HG03378 (cell line): ENCODE results near the gene MRPS9.

Experiments
- ATAC-seq: cut with Tn5 transposase; IDR thresholded peaks from one replicate; pipeline ENCODE4 v1.9.1; 2021; ENCODE audit warnings: mild to moderate bottlenecking, moderate library complexity; ENCODE audit not compliant: unreplicated experiment

The MRPS9 gene

DNA sequence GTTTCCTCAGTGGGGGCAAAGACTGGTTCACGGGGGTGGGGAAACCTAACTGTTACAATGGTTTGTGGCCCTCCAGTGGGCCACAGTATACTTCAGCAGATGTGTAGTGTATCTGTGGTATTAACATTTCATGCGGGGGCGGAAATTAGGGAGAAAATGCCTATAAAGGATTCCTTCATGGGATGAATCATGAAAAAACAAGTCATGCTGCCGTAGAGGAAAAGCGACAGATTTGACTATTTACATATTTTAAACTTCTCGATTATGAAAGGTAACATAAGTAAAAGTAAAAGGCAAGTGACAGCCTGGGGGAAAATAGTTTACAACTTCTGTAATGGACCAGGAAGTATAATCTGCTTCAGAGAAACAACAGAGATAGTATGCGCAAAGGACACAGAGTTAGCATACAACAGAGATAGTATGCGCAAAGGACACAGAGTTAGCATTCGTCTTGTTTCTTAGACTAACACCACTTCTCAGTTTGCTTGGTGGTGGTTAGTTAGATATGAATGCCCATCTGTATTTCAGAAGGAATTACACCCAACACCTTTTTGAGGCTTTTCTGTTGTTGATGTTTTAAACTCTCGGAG, 41.1 kb downstream of the MRPS9 start:
- ATAC-seq, result no peak

DNA sequence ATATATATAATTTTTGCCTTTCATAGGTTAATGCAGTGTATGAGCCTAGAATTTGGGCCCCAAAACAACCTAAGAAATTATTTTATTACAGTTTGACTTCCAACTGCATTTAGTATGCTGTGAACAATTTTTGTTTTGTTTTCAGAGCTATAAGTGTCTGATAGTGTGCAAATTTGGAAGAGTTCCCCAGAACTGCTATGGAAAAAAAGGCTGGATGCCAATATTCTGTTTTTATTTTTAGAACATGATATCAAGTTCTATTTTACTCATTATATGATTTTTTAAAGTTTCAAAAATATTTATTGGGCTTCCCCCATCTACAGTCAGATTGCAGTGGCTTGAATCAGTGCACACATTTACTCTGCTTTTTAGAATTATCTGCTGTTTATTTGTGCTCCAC, 42.6 kb downstream of the MRPS9 start:
- ATAC-seq, result no peak

DNA sequence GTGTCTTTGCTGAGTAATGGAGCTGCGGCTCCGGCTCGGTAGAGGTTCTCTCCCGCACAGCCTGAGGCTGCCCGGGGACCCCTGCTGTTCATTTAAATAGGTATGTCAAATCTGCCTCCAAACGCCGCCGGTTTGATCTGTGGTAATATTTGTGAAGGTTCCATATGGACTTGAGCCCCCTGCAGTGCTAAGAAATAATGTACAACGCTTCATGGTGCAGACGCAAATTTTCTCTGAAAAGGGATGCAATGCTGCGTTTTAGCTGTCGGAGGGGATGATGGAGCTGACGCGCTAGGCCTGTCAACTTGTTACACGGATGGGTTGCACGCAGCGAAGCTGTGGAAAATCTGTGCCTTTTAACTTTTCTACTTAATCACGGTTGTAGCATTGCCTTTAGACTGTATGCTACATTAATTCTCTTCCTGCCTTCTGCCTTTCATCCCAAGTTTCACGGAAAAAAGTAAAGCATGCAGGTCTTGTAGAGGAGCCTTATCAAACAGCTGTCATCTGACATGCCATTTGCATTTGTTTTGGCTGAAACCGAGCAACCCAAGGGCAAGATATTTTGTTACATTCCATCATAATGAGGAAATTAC, 43.2 kb downstream of the MRPS9 start:
- ATAC-seq, result no peak

DNA sequence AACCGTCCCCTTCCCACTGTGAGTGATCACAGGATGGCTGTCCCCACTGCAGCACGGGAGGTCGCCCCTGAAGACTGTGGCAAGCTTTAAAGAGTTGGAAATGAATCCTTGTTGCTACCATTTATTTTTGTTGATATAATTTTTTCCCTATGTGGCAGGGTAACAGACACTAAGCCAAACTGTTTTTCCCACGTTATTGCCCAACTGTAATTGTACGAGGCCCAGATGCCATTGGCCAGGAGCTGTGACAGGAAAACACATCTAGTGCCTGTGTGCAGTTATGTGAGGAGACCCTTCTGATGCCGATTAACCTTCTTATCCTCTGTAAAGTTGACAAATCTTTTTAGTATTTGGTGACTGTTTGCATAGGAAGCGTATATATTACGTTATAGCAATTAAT, 44.2 kb downstream of the MRPS9 start:
- ATAC-seq, result no peak

DNA sequence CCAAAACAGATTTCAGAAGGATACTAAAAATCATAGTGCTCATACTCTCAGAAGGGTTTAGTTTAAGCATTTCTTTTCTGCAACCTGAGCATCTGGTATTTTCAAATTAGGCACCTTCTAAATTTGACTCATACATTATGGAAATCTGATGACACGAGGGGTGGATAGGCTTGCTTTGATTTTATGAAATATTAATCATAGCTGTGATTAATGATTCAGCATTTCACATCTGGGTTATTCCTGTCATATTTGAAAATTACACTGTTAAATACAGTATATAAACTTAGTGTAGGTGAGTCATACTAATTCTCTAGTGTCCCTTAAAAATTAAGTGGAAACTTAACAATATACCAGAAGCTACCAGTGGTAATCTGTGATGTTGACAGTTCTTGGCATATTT, 47.7 kb downstream of the MRPS9 start:
- no peak for ATAC-seq

DNA sequence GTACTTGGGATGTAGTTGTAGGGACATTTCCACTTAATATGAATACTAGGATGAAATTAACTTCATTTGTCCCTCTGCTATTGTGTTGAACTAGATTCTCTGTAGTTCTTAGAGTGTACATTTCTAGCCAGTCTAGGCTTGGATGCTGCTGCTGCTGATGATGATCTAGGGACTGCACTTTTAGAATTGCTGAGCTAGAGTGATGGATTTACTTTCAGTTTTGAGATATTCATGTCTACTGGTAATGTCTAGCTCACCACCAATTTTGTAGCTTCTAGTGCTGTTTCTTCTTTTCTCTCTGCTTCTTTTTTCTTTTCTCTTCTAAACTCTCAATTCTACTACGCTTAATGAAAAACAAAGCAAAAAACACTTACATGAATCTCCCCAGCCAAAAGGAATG, 49.4 kb downstream of the MRPS9 start:
- ATAC-seq, result peak; percentile 69

DNA sequence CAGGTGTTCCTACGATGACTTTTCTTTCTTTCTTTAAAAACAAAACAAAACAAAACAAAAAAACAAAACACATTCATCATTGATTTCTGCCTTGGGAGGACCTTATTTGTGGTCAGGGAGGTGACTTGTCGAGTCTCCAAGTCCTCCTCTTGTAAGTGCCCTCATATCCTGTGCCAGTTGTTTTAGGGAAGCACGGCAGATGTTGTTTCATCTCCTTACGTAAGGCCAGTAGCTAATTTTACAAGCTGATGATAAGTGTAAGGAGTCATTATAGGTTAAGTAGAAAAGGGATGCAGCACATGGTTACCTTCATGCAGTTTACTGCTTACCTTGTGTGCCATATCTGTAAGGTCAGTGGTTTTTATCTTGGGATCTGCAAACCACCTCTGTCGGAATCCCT, 52.2 kb downstream of the MRPS9 start:
- no peak for ATAC-seq

DNA sequence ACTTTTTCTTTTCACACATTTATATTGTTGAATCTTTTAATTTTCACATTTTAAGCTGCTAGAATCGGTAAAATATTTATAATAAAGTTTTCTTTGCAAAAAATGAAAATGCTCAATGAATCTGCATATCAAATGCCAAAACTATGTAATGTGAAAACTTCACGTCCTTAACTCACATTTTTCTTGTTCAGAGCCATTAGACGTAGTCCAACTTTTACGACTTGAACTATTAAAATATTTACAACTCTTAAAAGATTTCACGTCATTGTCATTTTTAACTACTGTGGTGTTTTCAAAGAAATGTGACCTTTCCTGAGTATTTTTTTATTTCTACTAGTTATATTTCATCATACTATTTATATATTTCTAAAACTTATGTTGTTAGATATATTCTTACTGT, 54.9 kb downstream of the MRPS9 start:
- no peak for ATAC-seq

DNA sequence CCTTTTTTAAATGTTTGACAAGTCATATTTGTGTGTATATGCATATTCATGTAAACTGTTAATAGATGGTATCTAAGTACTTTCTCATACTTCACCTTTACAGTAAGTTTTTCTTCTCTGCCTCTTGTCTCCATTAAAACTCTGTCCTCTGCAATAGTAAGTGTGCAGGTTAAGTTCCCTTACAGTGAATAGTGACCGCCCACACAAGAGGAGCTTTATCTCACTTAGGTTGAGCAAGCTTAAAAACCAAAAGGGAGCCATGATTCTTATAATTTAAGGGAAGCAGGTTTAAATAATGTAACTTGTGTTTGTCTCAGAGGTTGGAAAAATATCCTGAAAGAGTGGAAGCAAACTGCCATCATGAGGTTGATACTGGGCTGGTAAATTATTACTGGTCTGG, 61.3 kb downstream of the MRPS9 start:
- no peak for ATAC-seq

DNA sequence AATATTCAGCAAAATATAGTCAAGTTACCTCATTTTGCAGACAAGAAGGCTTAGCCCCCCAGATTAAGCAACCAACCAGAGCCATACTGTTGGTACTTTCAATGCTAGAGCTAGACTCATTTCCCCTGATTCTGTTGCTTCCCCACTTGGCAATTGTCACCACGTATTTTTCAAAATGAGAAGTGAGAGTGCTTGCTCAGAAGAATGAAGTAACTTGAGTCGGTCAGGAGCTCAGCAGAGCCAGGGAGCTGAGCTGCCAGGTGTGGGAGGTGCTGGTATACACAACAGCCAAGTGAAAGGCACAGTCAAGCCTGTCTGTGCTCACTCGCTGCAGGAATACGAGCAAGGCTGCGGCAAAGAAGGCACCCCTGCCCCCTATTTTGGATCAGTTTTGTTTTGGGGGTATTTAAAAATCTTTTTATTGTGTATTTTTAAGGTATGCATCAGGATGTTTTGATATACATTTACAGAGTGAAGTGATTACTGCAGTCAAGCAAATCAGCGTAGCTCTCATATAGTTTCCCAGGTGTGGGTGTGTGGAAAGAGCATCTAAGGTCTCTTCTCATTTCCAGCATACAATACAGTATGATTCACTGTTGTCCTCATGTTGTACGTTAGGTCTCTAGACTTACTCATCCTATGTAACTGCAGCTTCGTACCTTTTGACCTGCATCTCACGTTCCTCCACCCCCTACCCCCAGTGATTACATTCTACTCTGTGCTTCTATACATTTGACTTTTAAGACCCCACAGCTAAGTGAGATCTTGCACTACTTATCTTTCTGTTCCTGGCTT, 62.4 kb downstream of the MRPS9 start:
- peak; percentile 85 for ATAC-seq

DNA sequence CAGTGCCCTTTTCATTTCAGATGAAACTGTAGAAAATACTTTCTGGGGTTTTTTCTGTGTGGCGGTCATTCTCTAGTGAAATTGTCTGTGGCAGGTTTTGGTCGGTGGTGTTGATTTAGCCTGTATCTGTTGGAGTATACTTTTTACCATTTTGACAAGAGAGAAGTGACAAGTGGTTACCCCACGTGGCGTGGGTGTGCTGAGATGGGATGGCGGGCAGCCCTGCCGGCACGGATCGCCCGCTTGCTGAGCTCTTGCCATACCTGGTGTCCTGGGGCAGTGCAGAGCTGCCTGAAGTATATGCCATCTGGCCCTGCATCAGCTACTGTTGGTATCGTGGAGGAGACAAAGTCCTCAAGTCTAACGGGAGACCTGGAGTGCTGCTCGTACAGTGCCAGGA, 64.1 kb downstream of the MRPS9 start:
- ATAC-seq, result no peak

DNA sequence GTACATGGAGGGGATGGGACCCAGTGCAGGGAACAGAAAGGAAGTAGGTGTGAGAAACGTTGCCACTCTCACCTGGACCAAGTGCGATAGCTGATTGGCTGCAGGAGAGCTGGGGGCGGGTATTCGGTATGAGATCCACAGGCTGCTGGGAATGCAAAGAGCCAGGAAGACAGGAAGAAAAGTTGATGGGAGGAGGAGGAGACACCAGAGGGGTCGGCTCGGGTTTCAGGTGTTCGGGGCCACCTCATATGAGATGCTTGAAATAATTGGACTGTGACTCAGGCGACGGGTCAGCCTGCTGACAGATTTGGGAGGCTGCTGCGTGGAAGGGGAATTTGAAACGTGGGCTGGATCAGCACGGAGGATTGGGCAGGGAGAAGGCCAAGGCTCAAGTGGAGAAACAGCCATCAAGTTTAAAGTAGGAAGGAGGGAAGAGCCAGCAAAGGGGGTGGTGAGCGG, 65.1 kb downstream of the MRPS9 start:
- ATAC-seq, result no peak

DNA sequence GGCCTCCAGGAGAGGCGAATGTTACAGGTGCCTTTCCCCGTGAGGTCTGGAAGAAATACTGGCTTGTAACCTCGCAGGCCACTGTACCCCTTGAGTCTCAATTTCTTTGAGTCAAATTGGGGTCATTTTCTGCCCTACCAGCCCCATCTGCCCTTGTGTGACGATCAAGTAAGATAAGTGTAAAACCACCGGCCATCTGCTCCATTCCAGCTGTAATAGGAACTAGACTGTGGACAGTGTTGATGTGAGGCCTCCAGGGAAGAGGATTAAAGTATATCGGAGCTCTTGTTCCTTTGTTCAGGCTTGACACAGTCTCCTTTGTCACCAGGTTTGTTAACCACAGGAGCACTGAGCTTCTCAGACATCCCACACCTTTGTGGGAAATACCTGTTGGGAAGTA, 65.6 kb downstream of the MRPS9 start:
- ATAC-seq, result no peak

DNA sequence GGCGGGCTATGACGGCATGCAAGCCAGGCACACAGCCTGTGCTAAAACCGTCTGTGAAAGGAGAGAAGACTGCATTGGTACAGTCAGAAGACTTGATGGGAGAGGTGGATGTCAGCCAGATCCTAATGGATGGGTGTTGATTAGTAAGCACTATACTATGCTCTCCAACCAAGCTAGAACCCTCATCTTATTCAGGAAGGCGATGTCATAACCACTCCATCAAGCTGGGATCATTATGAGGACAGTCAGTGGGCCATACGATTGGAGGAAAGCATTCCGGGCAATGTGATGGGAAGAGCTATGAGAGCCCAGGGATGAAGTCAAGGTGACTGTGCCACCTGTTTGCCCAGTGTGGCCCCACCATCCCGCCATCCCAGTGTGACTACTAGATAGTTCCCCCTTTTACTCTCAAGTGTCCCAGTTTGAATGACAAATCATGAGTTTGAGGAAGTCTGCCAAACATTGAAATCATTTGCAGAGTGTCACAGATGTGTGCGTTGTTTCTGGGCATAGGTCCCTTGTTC, 66.4 kb downstream of the MRPS9 start:
- no peak for ATAC-seq

DNA sequence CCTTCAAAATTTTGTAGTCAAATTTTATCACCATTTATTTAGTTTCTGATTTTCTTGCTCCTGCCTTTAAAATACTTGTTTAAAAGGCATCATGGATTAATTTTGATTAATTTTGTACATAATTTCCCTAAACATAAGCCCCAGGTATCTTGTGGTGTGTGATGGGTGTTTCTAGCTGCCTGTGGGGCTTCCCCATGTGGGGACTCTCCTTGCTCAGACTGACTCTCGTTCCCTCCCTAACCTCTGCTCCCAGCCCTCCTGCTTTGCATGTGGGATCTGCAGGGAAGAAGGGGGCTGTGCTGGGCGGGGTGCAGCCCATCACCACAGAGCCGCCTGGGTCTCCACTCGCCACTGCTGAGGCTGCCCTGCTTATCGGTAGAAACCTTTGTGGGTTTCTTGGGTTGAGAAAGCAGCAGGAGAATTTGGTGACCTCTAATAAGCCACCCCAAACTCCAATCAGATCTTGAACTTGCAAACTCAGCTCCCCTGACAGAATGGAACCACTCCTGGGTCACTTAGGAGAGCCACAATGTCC, 72.5 kb downstream of the MRPS9 start:
- ATAC-seq, result no peak

DNA sequence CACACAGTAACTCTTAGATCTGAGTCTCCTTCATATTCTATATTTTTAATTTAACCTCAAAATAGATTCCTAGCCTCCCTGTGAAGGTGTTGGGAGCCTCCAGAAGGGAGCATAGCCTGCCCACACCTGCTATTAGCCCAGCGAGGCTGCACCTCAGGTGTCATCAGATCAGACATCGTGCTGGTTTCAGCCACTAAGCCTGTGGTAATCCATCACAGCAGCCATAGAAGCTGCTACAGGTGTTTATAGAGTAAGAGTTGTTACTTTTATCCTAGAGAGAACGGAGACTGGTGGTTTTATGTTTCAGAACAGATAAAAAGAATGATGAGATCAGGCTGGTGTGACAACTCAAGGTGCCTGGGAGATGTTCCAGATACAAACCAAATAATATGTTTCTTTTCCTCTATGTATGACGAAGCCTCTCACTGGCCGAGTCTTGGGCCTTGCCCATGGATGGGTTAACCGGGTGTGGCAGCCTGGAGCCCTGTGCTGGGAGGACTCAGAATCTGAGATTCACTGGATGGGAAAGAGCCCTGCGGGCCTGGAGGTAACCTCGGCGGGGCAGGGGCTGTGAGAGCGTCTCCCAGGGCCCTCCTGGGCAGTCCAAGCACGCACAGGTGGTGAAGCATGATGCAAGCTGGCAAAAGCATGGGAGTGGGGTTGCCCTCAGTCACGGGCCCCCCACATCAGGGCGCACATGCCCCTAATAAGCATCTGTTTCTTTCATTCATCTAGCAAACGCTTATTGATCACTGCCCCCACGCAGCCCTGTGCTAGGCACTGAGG, 73.7 kb downstream of the MRPS9 start:
- ATAC-seq, result no peak

DNA sequence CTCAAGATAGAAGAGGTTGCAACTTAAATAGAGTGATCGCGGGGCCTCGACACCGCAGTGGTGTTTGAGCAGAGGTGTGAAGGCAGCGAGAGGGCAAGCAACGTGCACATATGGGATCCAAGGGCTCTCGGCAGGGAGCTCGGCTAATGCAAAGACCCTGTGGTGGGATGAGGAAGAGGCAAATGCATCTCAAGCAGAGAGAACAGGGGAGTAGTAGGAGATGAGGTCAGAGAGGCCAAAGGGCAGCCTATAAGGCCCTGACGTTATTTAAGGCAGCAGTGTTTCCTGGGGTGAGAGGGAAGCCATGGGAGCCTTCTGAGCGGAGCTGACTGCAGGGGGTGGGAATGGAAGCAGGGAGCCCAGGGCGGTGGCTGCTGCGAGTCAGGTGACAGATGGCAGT, 74.5 kb downstream of the MRPS9 start:
- no peak for ATAC-seq

DNA sequence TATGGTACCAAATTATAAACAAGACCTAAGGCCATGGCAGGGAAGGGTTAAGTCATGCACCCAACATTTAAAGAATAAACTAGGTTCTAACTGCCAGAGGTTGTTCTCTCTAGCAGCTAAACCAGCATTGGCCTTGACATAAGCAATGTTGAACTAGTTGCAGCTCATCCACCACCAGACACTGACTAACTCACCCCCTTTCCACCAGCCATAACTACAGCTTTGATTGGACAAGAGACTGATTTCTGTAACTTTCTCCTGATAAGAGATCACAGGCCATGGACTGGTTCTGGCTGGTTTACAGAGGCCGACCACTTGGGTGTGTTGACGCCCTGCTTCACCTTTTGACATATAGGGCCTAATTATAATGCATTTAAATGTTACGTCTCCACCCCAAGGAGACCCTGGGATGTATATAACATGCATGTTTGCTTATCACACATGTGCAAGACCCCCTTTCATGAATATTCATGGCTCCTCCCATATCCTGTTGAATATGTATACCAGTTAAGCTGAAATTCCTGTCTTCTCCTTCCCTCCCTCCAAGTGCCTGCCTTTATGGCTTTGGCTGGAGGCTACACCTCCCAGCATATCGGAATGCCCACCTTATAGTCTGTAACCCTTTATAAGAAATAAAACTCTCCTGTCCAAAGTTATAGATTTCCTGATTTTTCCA, 75.9 kb downstream of the MRPS9 start:
- ATAC-seq, result no peak

DNA sequence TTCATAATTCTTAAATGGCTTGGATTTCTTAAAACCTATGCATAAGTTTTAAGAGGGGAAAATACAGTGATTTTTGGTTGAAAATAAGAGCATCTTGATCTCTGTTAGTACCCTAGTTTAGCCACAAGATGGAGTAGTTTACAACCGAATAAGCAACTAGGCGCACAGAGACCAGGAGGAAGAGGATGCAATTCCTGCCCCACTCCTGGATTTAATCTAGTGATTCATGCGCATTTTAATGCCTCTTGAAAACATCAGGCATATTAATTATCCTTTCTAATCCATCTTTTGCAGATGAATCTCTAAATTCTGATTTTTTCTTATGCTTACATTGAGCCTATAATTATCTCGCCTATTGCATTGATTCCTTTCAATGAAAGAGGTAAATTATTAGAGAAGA, 76.7 kb downstream of the MRPS9 start:
- ATAC-seq, result peak; percentile 60

DNA sequence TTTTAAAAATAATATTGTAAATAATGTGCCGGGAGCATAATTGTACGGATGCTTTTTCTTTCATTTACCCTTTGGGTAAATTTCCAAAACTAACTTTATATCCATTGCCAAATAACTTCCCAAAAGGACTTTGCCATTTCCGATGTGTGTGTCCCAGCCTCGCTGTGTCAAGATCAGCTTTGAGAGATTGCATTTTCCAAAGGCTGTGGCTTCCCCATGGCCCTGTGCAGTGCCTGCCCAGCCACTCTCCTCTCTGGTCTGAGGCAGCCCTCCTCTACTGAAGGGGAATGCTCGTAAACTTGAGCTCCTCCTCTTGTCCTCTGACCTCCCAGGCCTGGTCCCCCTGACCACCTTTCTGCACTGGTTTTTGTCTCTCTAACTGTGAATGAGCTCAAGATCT, 78.5 kb downstream of the MRPS9 start:
- no peak for ATAC-seq

DNA sequence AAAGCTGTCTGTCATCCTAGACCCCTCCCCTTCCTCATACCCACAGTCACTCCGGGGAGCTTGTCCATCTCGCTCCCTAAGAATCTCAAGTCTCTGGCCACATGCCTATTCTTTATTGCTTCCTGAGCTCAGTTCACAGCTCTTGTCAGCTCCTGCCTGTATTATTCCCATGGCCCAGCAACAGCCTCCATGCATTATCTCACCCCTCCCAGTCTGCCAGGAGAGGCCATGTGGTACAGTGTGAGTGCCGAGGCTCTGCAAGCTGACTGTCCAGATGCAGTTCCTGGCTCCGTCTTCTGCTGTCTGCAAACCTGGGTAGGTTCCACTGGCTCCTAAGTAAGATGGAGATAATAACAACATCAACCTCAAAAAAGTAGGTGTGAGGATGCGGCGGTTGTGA, 79.7 kb downstream of the MRPS9 start:
- ATAC-seq, result no peak
